GM23338 (cell line): ENCODE measurements around the gene NCOA4. TPM values are rescaled to one million over a fixed set of nuclear protein-coding genes. Genes with fewer than 3 reads are reported as not detected.
"Not testable (repeated sequence)": the region's sequence is repeated elsewhere in the genome, so short reads cannot be mapped to it uniquely, and the experiment has no call there.

ENCODE experiments used
- ATAC-seq: fragments of 200-7000 bp; cut with Tn5 transposase; 3 replicates; pipeline ENCODE4 v1.9.1; 2020
- DNase-seq: peaks from one replicate; pipeline ENCODE4 v3.0.0-alpha.2; 2015; ENCODE audit warnings: low spot score
- H2AFZ ChIP-seq: fragments of 200-600 bp; sonication (generic); 2 replicates; pipeline ENCODE4 v1.8.0; 2016; ENCODE audit warnings: antibody characterized with exemption, mild to moderate bottlenecking, moderate library complexity
- H3F3A ChIP-seq: fragments of 200-600 bp; sonication (generic); replicated peaks from 2 replicates; pipeline ENCODE4 v1.8.0; 2017; ENCODE audit warnings: antibody characterized with exemption, mixed run types, low read depth
- H3K27ac ChIP-seq: fragments of 200-600 bp; sonication (generic); 2 replicates; pipeline ENCODE4 v1.6.1; 2016; ENCODE audit warnings: low read depth
- H3K27me3 ChIP-seq: fragments of 200-600 bp; sonication (generic); 2 replicates; pipeline ENCODE4 v1.8.0; 2016; ENCODE audit warnings: mild to moderate bottlenecking, mixed run types, moderate library complexity; ENCODE audit not compliant: insufficient read depth
- H3K36me3 ChIP-seq: fragments of 200-600 bp; sonication (generic); 2 replicates; pipeline ENCODE4 v1.8.0; 2016; ENCODE audit warnings: mild to moderate bottlenecking; ENCODE audit not compliant: insufficient read depth
- H3K4me1 ChIP-seq: fragments of 200-600 bp; sonication (generic); 2 replicates; pipeline ENCODE4 v1.8.0; 2016; ENCODE audit warnings: mild to moderate bottlenecking, moderate library complexity; ENCODE audit not compliant: insufficient read depth
- H3K4me2 ChIP-seq: fragments of 200-600 bp; sonication (generic); 2 replicates; pipeline ENCODE4 v1.7.1; 2017; ENCODE audit warnings: mixed run types
- H3K4me3 ChIP-seq: fragments of 200-600 bp; sonication (generic); 2 replicates; pipeline ENCODE4 v1.6.1; 2016; ENCODE audit warnings: mixed run types
- H3K79me2 ChIP-seq: fragments of 200-600 bp; sonication (generic); replicated peaks from 2 replicates; pipeline ENCODE4 v1.8.0; 2017; ENCODE audit warnings: mild to moderate bottlenecking; ENCODE audit not compliant: insufficient read depth
- H3K9me2 ChIP-seq: fragments of 200-600 bp; sonication (generic); 2 replicates; pipeline ENCODE4 v1.8.0; 2017; ENCODE audit not compliant: insufficient read depth
- H4K20me1 ChIP-seq: fragments of 200-600 bp; sonication (generic); replicated peaks from 2 replicates; pipeline ENCODE4 v1.8.0; 2017; ENCODE audit warnings: mild to moderate bottlenecking; ENCODE audit not compliant: insufficient read depth
- H3K27ac Mint-ChIP-seq: 2 replicates; pipeline ENCODE4 v1.8.0; 2020; ENCODE audit warnings: inconsistent platforms, mild to moderate bottlenecking, moderate library complexity, mixed read lengths
- H3K27me3 Mint-ChIP-seq: 3 replicates; pipeline ENCODE4 v1.8.0; 2022; ENCODE audit warnings: low read depth, mild to moderate bottlenecking, moderate library complexity, mixed read lengths, inconsistent platforms; ENCODE audit not compliant: insufficient read depth, poor library complexity
- H3K36me3 Mint-ChIP-seq: 3 replicates; pipeline ENCODE4 v1.8.0; 2021; ENCODE audit warnings: low read depth, mild to moderate bottlenecking, inconsistent platforms, moderate library complexity, mixed read lengths
- H3K4me1 Mint-ChIP-seq: 3 replicates; pipeline ENCODE4 v1.8.0; 2020; ENCODE audit warnings: mild to moderate bottlenecking, inconsistent platforms, mixed read lengths
- H3K4me3 Mint-ChIP-seq: 3 replicates; pipeline ENCODE4 v1.8.0; 2021; ENCODE audit warnings: moderate library complexity, mild to moderate bottlenecking, inconsistent platforms, mixed read lengths
- H3K9me3 Mint-ChIP-seq: 3 replicates; pipeline ENCODE4 v1.8.0; 2020; ENCODE audit warnings: moderate library complexity, mild to moderate bottlenecking, inconsistent platforms, mixed read lengths
- polyA plus RNA-seq: library from polyadenylated mRNA; unstranded; fragments of >200 nt; fragmentation: Nextera tagmentation; extraction: Ambion mirVana; gene quantifications from 2 replicates; pipeline ENCODE4 v1.2.1, GENCODE V29; 2016
- small RNA-seq: library from RNA; depleted of rRNA; stranded (forward); fragments of <200 nt; gene quantifications from one replicate; pipeline ENCODE3, GENCODE V24; 2014; ENCODE audit warnings: low replicate concordance
- total RNA-seq: library from RNA; depleted of rRNA; stranded (reverse); fragments of >200 nt; shearing (Covaris generic); gene quantifications from 2 replicates; pipeline ENCODE4 v1.2.3, GENCODE V29; 2014; rRNA removed

NCOA4 gene
- total and polyA plus RNA-seq, 2 experiments from 2014 or later = 24.9 to 76.9 TPM

DNA sequence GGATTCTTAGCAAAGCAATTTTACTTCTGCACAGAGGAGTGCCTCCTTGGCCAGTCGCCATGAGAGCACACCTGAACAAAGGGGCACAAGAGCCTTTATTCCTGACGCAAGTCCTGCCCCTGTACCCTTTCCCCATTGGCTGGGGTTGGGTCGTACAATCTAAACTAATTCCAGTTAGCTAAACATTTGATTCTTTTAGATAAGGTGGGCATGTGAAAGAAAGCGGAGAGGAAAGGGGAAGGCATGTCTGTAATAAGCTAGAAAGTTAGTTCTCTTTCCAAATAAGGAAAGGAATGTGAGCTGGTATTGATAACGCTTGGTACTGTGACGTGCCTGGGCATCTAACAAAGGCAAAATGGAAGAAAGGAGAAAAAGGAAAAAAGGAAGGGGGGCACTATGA, 73.8 kb downstream of the NCOA4 start:
- peak overlapping the region; percentile 89 for H3K27ac Mint-ChIP-seq
- not testable (repeated sequence) for H3K27me3 ChIP-seq

More for the DNA sequence above, 73.8 kb downstream of the NCOA4 start:
- not testable (repeated sequence) for H4K20me1 ChIP-seq, H2AFZ ChIP-seq, H3K9me3 Mint-ChIP-seq, H3F3A ChIP-seq, H3K4me3 Mint-ChIP-seq, H3K27me3 Mint-ChIP-seq, DNase-seq, H3K9me2 ChIP-seq, H3K4me3 ChIP-seq, H3K79me2 ChIP-seq, H3K36me3 ChIP-seq, ATAC-seq, H3K4me2 ChIP-seq
- Histone ChIP-seq H3K4me1 (peaks cover 10% of the 10 kb centered on the region), H3K27ac (peak overlapping the region; percentile 85; the same call in 1 of the 2 replicates)
- H3K4me1 Mint-ChIP-seq = peaks cover 16% of the 10 kb centered on the region; the same call in 2 of the 3 replicates
- H3K36me3 Mint-ChIP-seq = peaks cover 16% of the 10 kb centered on the region

Small RNA genes lying within 50 kb of the gene (small RNA-seq; reads per million reads assigned to genes)
- gene SNORA74C-1 = not detected

Other genes with a start within 250 kb of the NCOA4 start
- gene AGAP4, start 183.1 kb downstream of the NCOA4 start, total RNA-seq = 15.3 and 21.5 TPM in 2 replicates
- gene AGAP4, start 183.1 kb downstream of the NCOA4 start, polyA plus RNA-seq = 17.6 and 19.9 TPM in 2 replicates
- 110 and 120 TPM in 2 replicates for gene TIMM23, start 58.1 kb downstream of the NCOA4 start, total RNA-seq
- gene TIMM23, start 58.1 kb downstream of the NCOA4 start, polyA plus RNA-seq = 199 and 218 TPM in 2 replicates
- not detected in 2 replicates for gene MSMB, start 15.6 kb upstream of the NCOA4 start, total RNA-seq
- gene MSMB, start 15.6 kb upstream of the NCOA4 start, polyA plus RNA-seq = not detected in 2 replicates